Measurements from ENCODE around the gene VMO1.

DNA sequence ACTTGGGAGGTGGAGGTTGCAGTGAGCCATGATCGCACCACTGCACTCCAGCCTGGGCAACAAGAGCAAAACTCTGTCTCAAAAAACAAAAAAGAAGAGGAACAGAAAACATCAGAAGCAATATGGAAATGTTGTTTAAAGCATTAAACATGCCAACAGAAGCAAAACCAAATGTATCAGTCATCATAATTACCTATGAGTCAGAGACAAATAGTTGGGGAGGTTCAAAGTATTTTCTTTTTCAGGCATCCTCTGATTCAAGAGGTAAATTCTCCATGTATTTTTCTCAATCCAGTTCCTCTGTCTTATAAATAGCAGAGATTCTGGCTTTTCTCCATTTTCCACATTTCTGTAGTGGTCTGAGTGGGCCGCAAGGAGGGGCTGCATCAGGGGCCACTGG, 16.5 kb downstream of the VMO1 start:
- no peak for TF ChIP-seq POLR2A (IDR thresholded peaks at IDR 0.05)
- TF ChIP-seq, protein P1, sequence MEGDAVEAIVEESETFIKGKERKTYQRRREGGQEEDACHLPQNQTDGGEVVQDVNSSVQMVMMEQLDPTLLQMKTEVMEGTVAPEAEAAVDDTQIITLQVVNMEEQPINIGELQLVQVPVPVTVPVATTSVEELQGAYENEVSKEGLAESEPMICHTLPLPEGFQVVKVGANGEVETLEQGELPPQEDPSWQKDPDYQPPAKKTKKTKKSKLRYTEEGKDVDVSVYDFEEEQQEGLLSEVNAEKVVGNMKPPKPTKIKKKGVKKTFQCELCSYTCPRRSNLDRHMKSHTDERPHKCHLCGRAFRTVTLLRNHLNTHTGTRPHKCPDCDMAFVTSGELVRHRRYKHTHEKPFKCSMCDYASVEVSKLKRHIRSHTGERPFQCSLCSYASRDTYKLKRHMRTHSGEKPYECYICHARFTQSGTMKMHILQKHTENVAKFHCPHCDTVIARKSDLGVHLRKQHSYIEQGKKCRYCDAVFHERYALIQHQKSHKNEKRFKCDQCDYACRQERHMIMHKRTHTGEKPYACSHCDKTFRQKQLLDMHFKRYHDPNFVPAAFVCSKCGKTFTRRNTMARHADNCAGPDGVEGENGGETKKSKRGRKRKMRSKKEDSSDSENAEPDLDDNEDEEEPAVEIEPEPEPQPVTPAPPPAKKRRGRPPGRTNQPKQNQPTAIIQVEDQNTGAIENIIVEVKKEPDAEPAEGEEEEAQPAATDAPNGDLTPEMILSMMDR (IDR thresholded peaks at IDR 0.05), result no peak
